Gastrocnemius medialis (tissue), 4 donors: ENCODE measurements around the gene EME2.

ENCODE experiments used
- POLR2A ChIP-seq, 2 donors: fragments of 450-650 bp; IDR thresholded peaks; one replicate each; pipeline ENCODE4 v1.6.1; 2017; ENCODE audit warnings: antibody characterized with exemption in 2 of 2, mild to moderate bottlenecking in 2 of 2, moderate library complexity in 2 of 2
- TF ChIP-seq, protein P1 (sequence below), 5 experiments: fragments of 450-650 bp in 3 of 5; fragments of 200-600 bp in 2 of 5; sonication (generic) in 2 of 5; IDR thresholded peaks in 4 of 5; conservative IDR thresholded peaks in 1 of 5; 1 replicate in 4 of 5; 2 replicates in 1 of 5; pipeline ENCODE4 v1.5.1; 2016 to 2019; ENCODE audit warnings: antibody characterized with exemption in 5 of 5, mild to moderate bottlenecking in 3 of 5, moderate library complexity in 3 of 5

DNA sequence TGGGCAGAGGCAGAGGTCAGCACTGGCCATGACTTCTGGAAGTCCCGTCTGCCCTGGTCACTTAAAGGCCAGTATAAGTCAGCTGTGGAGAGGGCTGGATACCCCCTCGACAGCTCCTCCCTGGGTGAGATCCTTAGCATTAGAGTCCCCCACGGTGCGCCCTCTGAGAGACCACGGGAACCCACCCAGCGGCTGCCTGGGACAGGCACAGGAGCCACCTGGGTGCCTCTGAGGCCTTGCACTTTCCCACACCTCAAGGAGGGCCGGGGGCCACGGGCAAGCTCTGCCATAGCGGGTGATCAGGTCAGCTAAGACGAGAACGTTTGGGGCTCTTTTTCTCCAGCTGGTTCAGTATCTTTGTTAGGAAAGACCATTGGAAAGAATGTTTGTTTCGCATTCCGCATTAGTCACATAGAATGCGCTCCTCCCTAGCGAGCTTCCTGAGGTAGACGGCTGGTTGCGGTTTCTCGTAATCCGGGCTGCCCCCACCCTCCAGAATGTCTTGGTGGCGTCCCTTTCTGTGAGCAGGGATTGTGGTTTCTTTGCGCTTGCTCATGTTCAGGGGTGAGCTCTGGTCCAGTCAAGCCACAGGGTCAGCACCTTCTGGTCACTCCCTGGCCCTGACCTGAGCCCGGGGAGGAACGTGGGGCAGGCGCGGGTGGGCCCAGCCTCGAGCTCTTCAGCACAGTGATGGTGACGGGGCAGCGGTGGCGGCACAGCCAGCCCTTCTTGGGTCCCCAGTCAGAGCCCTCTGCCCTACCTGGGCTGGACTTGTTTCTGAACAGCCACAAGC, 26.5 kb upstream of the EME2 start:
- TF ChIP-seq POLR2A (IDR thresholded peaks at IDR 0.05), result no peak
- TF ChIP-seq, protein P1, sequence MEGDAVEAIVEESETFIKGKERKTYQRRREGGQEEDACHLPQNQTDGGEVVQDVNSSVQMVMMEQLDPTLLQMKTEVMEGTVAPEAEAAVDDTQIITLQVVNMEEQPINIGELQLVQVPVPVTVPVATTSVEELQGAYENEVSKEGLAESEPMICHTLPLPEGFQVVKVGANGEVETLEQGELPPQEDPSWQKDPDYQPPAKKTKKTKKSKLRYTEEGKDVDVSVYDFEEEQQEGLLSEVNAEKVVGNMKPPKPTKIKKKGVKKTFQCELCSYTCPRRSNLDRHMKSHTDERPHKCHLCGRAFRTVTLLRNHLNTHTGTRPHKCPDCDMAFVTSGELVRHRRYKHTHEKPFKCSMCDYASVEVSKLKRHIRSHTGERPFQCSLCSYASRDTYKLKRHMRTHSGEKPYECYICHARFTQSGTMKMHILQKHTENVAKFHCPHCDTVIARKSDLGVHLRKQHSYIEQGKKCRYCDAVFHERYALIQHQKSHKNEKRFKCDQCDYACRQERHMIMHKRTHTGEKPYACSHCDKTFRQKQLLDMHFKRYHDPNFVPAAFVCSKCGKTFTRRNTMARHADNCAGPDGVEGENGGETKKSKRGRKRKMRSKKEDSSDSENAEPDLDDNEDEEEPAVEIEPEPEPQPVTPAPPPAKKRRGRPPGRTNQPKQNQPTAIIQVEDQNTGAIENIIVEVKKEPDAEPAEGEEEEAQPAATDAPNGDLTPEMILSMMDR (IDR thresholded peaks at IDR 0.05 in 4 of 5, conservative IDR thresholded peaks at IDR 0.05 in 1 of 5), result no peak
